ENCODE results near the gene SMIM1. TPM values are rescaled to one million over a fixed set of nuclear protein-coding genes. Genes with fewer than 3 reads are reported as not detected.
"Not testable (repeated sequence)": the region's sequence is repeated elsewhere in the genome, so short reads cannot be mapped to it uniquely, and the experiment has no call there.

The SMIM1 gene
- total RNA-seq, 6 experiments from 2014 or later = 2.6 to 8.7 (median 4.6) TPM

DNA sequence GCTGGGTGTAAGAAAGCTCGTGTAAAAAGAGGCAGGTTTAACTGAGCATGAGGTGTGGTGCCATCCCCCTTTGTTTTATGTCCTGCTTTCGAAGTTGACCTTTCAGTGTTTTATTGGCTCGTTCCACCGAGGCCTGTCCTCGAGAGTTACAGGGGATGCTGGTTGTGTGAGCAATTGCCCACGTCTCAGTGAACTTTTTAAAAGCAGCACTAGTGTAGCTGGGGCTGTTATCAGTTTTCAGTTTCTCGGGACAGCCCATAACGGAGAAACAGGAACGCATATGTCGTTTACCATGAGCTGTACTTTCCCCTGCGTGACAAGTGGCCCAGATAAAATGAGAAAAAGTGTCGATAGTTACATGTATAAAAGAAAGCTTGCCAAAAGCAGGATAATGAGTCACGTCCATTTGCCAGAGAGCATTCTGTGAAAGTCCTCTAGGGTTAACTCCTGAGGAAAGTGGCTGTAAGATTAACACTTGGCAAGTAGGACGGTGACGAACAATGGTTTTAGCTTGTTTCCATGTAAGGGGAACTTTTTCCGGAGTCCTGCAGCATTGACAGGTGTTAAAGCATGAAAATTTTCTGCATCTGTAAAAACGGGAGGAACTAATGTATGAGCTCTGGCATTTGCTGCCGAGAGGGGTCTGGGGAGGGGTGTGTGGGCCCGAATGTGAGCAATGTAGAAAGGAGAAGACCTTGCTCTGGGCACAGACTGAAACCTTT is 31.5 kb downstream of the SMIM1 start:
- Histone ChIP-seq H3K4me1 (no peaks in the 10 kb centered on the region), H3K4me3 (no peak overlapping the region), H3K9me3 (no peaks in the 10 kb centered on the region), H3K27me3 (no peaks in the 10 kb centered on the region), H3K27ac (no peak overlapping the region), H3K36me3 (no peaks in the 10 kb centered on the region)
- TF ChIP-seq POLR2A (IDR thresholded peaks at IDR 0.05) = no peak
- TF ChIP-seq, protein P1, sequence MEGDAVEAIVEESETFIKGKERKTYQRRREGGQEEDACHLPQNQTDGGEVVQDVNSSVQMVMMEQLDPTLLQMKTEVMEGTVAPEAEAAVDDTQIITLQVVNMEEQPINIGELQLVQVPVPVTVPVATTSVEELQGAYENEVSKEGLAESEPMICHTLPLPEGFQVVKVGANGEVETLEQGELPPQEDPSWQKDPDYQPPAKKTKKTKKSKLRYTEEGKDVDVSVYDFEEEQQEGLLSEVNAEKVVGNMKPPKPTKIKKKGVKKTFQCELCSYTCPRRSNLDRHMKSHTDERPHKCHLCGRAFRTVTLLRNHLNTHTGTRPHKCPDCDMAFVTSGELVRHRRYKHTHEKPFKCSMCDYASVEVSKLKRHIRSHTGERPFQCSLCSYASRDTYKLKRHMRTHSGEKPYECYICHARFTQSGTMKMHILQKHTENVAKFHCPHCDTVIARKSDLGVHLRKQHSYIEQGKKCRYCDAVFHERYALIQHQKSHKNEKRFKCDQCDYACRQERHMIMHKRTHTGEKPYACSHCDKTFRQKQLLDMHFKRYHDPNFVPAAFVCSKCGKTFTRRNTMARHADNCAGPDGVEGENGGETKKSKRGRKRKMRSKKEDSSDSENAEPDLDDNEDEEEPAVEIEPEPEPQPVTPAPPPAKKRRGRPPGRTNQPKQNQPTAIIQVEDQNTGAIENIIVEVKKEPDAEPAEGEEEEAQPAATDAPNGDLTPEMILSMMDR (IDR thresholded peaks at IDR 0.05) = no peak
- 50% methylated on average over 19 of the region's 19 CpGs for WGBS (ENCODE audit: insufficient coverage, low coverage, low lambda C conversion rate, missing lambda C conversion rate)
- DNase-seq (no peak), ATAC-seq (no peak)
- intact Hi-C loops (cut with DNase I) = no loop called here

DNA sequence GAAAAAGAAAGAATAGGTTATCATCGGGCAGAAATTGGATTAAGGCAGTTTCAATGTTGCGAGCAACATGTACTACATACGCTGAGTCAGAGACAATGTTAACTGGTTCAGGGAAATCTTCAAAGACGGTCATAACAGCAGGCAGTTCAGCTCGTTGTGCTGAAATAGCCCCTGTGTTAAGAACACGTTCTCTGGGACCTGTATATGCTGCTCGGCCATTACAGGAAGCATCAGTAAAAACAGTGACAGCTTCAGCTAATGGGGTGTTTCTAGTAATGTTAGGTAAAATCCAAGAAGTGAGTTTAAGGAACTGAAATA is 32.0 kb downstream of the SMIM1 start:
- H3K36me3 ChIP-seq; H3K4me3 ChIP-seq; H3K4me1 ChIP-seq; ATAC-seq; H3K27me3 ChIP-seq; intact Hi-C loops (cut with DNase I); H3K27ac ChIP-seq; DNase-seq; H3K9me3 ChIP-seq: not testable (repeated sequence)
- WGBS (ENCODE audit: insufficient coverage, low coverage, low lambda C conversion rate, missing lambda C conversion rate) = 49% methylated on average over 7 of the region's 7 CpGs

DNA sequence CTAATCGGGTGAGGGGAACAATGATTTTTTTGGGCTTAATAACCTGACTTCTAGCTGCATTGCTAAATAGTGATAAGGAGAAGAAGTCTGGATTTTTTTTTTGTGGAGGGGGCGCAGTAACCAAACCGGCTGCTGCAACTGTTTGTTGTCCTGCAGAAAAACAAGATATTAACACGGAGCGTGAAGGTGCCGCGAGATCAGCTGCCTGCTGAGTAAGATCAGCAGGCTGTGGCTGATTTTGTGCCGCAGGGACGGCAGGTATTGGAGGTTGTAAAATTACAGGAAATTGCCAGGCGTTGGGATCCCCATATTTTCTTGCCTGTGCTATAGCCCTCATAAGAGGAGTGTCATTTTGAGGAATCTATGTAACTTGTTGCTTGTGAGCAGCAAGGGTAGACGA is 32.5 kb downstream of the SMIM1 start:
- Histone ChIP-seq H3K4me3 (no peak overlapping the region), H3K27ac (no peak overlapping the region), H3K27me3 (no peaks in the 10 kb centered on the region), H3K36me3 (no peaks in the 10 kb centered on the region), H3K4me1 (no peaks in the 10 kb centered on the region), H3K9me3 (no peaks in the 10 kb centered on the region)
- intact Hi-C loops (cut with DNase I) = no loop called here
- ATAC-seq (no peak), DNase-seq (no peak)
- 58% methylated on average over 7 of the region's 11 CpGs for WGBS (ENCODE audit: insufficient coverage, low coverage, low lambda C conversion rate, missing lambda C conversion rate)
- TF ChIP-seq, protein P1 (IDR thresholded peaks at IDR 0.05) = no peak
- TF ChIP-seq POLR2A (IDR thresholded peaks at IDR 0.05) = no peak

DNA sequence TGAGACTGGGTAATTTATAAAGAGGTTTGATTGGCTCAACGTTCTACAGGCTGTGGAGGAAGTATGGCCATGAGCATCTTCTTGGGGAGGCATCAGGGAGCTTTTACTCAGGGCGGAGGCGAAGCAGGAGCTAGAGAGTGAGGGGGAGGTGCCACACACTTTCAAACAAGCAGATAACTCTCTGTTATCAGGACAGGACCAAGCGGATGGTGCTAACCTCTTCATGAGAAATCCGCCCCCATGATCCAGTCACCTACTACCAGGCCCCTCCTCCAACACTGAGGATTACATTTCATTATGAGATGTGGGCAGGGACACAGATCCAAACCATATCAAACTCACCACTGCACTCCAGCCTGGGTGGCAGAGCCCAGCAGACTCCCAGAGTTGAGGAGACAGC is 35.2 kb downstream of the SMIM1 start:
- no peak for ATAC-seq
- DNase-seq = no peak

DNA sequence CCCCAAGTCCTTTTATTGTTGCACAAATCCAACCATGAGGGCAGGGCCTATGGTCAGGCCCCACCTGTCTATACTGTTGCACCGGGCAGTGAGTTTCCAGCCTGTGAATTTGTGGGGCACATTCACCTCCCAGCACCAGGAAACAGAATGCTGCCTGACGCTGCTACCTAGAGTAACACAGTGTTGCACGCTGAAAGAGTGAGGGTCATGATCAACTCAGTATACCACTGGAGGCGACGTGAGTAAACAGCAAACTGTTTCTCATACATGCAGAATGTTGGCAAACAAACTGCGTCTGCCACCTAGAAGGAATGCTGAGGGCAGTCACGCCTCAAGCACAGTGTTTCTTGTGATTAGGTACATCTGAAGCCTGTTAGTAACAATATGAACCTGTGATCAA is 37.1 kb downstream of the SMIM1 start:
- Histone ChIP-seq H3K4me1 (no peaks in the 10 kb centered on the region), H3K27ac (no peak overlapping the region), H3K27me3 (no peaks in the 10 kb centered on the region), H3K4me3 (no peak overlapping the region), H3K36me3 (peaks cover 0 to 4% (median 0%) of the 10 kb centered on the region in 4 donors), H3K9me3 (no peaks in the 10 kb centered on the region)
- intact Hi-C loops (cut with DNase I) = no loop called here
- no peak for TF ChIP-seq POLR2A (IDR thresholded peaks at IDR 0.05)
- TF ChIP-seq, protein P1 (IDR thresholded peaks at IDR 0.05) = no peak
- no peak for ATAC-seq
- WGBS (ENCODE audit: insufficient coverage, low coverage, low lambda C conversion rate, missing lambda C conversion rate) = no CpG with 5 or more reads among the region's 7 CpGs
- DNase-seq = no peak

More for the DNA sequence above, 35.2 kb downstream of the SMIM1 start:
- no peaks in the 10 kb centered on the region for H3K27me3 ChIP-seq
- 70% methylated on average over 3 of the region's 5 CpGs for WGBS (ENCODE audit: insufficient coverage, low coverage, low lambda C conversion rate, missing lambda C conversion rate)
- no peaks in the 10 kb centered on the region for H3K36me3 ChIP-seq
- H3K4me1 ChIP-seq = no peaks in the 10 kb centered on the region
- H3K27ac ChIP-seq = no peak overlapping the region
- no peak overlapping the region for H3K4me3 ChIP-seq
- TF ChIP-seq, protein P1 (IDR thresholded peaks at IDR 0.05) = no peak
- no peak for TF ChIP-seq POLR2A (IDR thresholded peaks at IDR 0.05)
- intact Hi-C loops (cut with DNase I) = no loop called here
- H3K9me3 ChIP-seq = no peaks in the 10 kb centered on the region

DNA sequence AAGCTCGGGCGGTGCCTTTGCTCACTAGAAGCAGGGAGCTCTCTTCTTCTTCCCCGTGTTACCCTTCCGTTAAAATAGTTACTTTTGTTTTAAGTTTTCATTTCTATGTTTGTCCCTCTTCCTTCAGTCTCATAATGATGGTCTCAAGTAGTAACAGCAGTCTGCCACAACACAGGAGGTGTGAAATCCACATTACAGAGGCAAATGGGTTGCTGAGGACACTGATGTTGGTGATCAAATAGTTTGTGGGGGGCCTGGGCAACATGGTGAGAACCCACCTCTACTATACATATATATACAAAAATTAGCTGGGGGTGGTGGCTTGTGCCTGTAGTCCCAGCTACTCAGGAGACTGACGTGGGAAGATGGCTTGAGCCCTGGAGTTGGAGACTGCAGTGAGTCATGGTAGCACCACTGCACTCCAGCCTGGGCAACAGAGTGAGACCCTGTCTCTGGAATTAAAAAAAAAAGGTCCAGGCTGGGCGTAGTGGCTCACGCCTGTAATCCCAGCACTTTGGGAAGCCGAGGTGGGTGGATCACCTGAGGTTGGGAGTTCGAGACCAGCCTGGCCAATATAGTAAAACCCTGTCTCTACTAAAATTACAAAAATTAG is 37.7 kb downstream of the SMIM1 start:
- H3K36me3 ChIP-seq; H3K27me3 ChIP-seq; ATAC-seq; H3K9me3 ChIP-seq; H3K4me1 ChIP-seq; intact Hi-C loops (cut with DNase I); H3K27ac ChIP-seq; H3K4me3 ChIP-seq: not testable (repeated sequence)
- 73% methylated on average over 3 of the region's 9 CpGs for WGBS (ENCODE audit: insufficient coverage, low coverage, low lambda C conversion rate, missing lambda C conversion rate)
- peak in 1 of 3 donors; percentile 1 for DNase-seq

All from right lobe of liver (tissue), 6 donors.